Measurements from ENCODE around the gene CYB561D1. TPM values are rescaled to one million over a fixed set of nuclear protein-coding genes. Genes with fewer than 3 reads are reported as not detected.
"Not testable (repeated sequence)": the region's sequence is repeated elsewhere in the genome, so short reads cannot be mapped to it uniquely, and the experiment has no call there.

CYB561D1 gene
- polyA plus RNA-seq (2012; ENCODE audit: missing spikeins), result 4.7 TPM

GRCh38 chr1:109493805-109494539 lies at the start of gene CYB561D1:
CYB561D1 (plus strand) TSS chr1:109494094; CDS start chr1:109494140, 46 bp downstream.
- TF ChIP-seq POLR2A (IDR thresholded peaks at IDR 0.05; ENCODE audit: low read depth, low read length) (peak; percentile 90), POLR2AphosphoS5 (IDR thresholded peaks at IDR 0.05; ENCODE audit: low read depth, low read length) (peak; percentile 89), TAF1 (IDR thresholded peaks at IDR 0.05; ENCODE audit: borderline replicate concordance, low read depth, low read length) (peak; percentile 23; the same call in 1 of the 2 replicates)
- FAIRE-seq, result peak; percentile 95
- peak; percentile 93 for DNase-seq (ENCODE audit: insufficient read length)

- FAIRE-seq, result no peak
- TF ChIP-seq POLR2AphosphoS5 (IDR thresholded peaks at IDR 0.05; ENCODE audit: low read depth, low read length), result no peak
- TF ChIP-seq TAF1 (IDR thresholded peaks at IDR 0.05; ENCODE audit: borderline replicate concordance, low read depth, low read length), result no peak
- no peak for TF ChIP-seq POLR2A (IDR thresholded peaks at IDR 0.05; ENCODE audit: low read depth, low read length)
- no peak for DNase-seq (ENCODE audit: insufficient read length)
Observed at GRCh38 chr1:109444346-109444745, 49.5 kb upstream of the CYB561D1 start.

GRCh38 chr1:109445949-109446695 lies 47.8 kb upstream of the CYB561D1 start:
- not testable (repeated sequence) for FAIRE-seq

GRCh38 chr1:109447524-109447923 lies 46.4 kb upstream of the CYB561D1 start:
- DNase-seq (ENCODE audit: insufficient read length), result no peak
- FAIRE-seq, result no peak
- no peak for TF ChIP-seq POLR2AphosphoS5 (IDR thresholded peaks at IDR 0.05; ENCODE audit: low read depth, low read length)
- TF ChIP-seq POLR2A (IDR thresholded peaks at IDR 0.05; ENCODE audit: low read depth, low read length), result no peak
- TF ChIP-seq TAF1 (IDR thresholded peaks at IDR 0.05; ENCODE audit: borderline replicate concordance, low read depth, low read length), result no peak

More at GRCh38 chr1:109445949-109446695, 47.8 kb upstream of the CYB561D1 start:
- not testable (repeated sequence) for DNase-seq (ENCODE audit: insufficient read length)

- FAIRE-seq (no peak), DNase-seq (ENCODE audit: insufficient read length) (no peak)
- no peak for TF ChIP-seq TAF1 (IDR thresholded peaks at IDR 0.05; ENCODE audit: borderline replicate concordance, low read depth, low read length)
- TF ChIP-seq POLR2AphosphoS5 (IDR thresholded peaks at IDR 0.05; ENCODE audit: low read depth, low read length), result no peak
Observed at GRCh38 chr1:109454497-109455133, 39.3 kb upstream of the CYB561D1 start.

- DNase-seq (ENCODE audit: insufficient read length) (no peak), FAIRE-seq (no peak)
Observed at GRCh38 chr1:109457819-109458218, 36.1 kb upstream of the CYB561D1 start.

GRCh38 chr1:109466125-109466451 lies 27.8 kb upstream of the CYB561D1 start:
- FAIRE-seq (no peak), DNase-seq (ENCODE audit: insufficient read length) (no peak)
- TF ChIP-seq POLR2A (IDR thresholded peaks at IDR 0.05; ENCODE audit: low read depth, low read length), result no peak
- no peak for TF ChIP-seq TAF1 (IDR thresholded peaks at IDR 0.05; ENCODE audit: borderline replicate concordance, low read depth, low read length)
- no peak for TF ChIP-seq POLR2AphosphoS5 (IDR thresholded peaks at IDR 0.05; ENCODE audit: low read depth, low read length)

More at GRCh38 chr1:109457819-109458218, 36.1 kb upstream of the CYB561D1 start:
- TF ChIP-seq TAF1 (IDR thresholded peaks at IDR 0.05; ENCODE audit: borderline replicate concordance, low read depth, low read length) (no peak), POLR2AphosphoS5 (IDR thresholded peaks at IDR 0.05; ENCODE audit: low read depth, low read length) (no peak), POLR2A (IDR thresholded peaks at IDR 0.05; ENCODE audit: low read depth, low read length) (no peak)

- no peak for DNase-seq (ENCODE audit: insufficient read length)
- FAIRE-seq, result no peak
- no peak for TF ChIP-seq POLR2A (IDR thresholded peaks at IDR 0.05; ENCODE audit: low read depth, low read length)
- TF ChIP-seq TAF1 (IDR thresholded peaks at IDR 0.05; ENCODE audit: borderline replicate concordance, low read depth, low read length), result no peak
- TF ChIP-seq POLR2AphosphoS5 (IDR thresholded peaks at IDR 0.05; ENCODE audit: low read depth, low read length), result no peak
Observed at GRCh38 chr1:109466452-109467300, 27.2 kb upstream of the CYB561D1 start, which contains the start of gene SYPL2. SYPL2 (plus strand) TSS chr1:109466546; CDS start chr1:109466844, 298 bp downstream.

- FAIRE-seq (no peak), DNase-seq (ENCODE audit: insufficient read length) (no peak)
- TF ChIP-seq POLR2A (IDR thresholded peaks at IDR 0.05; ENCODE audit: low read depth, low read length) (no peak), POLR2AphosphoS5 (IDR thresholded peaks at IDR 0.05; ENCODE audit: low read depth, low read length) (no peak), TAF1 (IDR thresholded peaks at IDR 0.05; ENCODE audit: borderline replicate concordance, low read depth, low read length) (no peak)
Observed at GRCh38 chr1:109467301-109467777, 26.6 kb upstream of the CYB561D1 start.

GRCh38 chr1:109468061-109468460 lies 25.8 kb upstream of the CYB561D1 start:
- FAIRE-seq, result no peak
- no peak for TF ChIP-seq POLR2A (IDR thresholded peaks at IDR 0.05; ENCODE audit: low read depth, low read length)
- no peak for TF ChIP-seq TAF1 (IDR thresholded peaks at IDR 0.05; ENCODE audit: borderline replicate concordance, low read depth, low read length)
- TF ChIP-seq POLR2AphosphoS5 (IDR thresholded peaks at IDR 0.05; ENCODE audit: low read depth, low read length), result no peak
- DNase-seq (ENCODE audit: insufficient read length), result no peak

- FAIRE-seq (no peak), DNase-seq (ENCODE audit: insufficient read length) (no peak)
Observed at GRCh38 chr1:109468903-109469302, 25.0 kb upstream of the CYB561D1 start.

More at GRCh38 chr1:109468903-109469302, 25.0 kb upstream of the CYB561D1 start:
- TF ChIP-seq TAF1 (IDR thresholded peaks at IDR 0.05; ENCODE audit: borderline replicate concordance, low read depth, low read length), result no peak
- TF ChIP-seq POLR2AphosphoS5 (IDR thresholded peaks at IDR 0.05; ENCODE audit: low read depth, low read length), result no peak

Data from GM12892 (cell line).